ENCODE data around the gene DUS2. TPM values are rescaled to one million over a fixed set of nuclear protein-coding genes. Genes with fewer than 3 reads are reported as not detected.

Gene DUS2
- total RNA-seq, 4 donors from 2014 or later, result 7.2 to 15.0 (median 8.7) TPM

- Histone ChIP-seq H3K27ac (no peak overlapping the region), H3K27me3 (no peaks in the 10 kb centered on the region), H3K36me3 (peaks cover 0 to 86% of the 10 kb centered on the region in 2 donors), H3K9me3 (no peaks in the 10 kb centered on the region), H3K4me3 (no peak overlapping the region), H3K4me1 (peaks cover 0 to 12% (median 7%) of the 10 kb centered on the region in 3 donors)
- TF ChIP-seq CTCF (IDR thresholded peaks at IDR 0.05), result no peak
- no peak for TF ChIP-seq POLR2A (IDR thresholded peaks at IDR 0.05)
- no peak for TF ChIP-seq EP300 (IDR thresholded peaks at IDR 0.05)
- TF ChIP-seq POLR2AphosphoS5 (IDR thresholded peaks at IDR 0.05), result no peak
- no peak for ATAC-seq
- WGBS, 2 donors (ENCODE audit: low coverage in 1 of 2), result 79 to 83% methylated on average over 3 to 8 of the region's 14 CpGs
Measured at GRCh38 chr16:68070806-68071517, 47.9 kb downstream of the DUS2 start.

GRCh38 chr16:68071518-68071901, 48.4 kb downstream of the DUS2 start:
- peaks cover 0 to 11% (median 7%) of the 10 kb centered on the region in 3 donors for H3K4me1 ChIP-seq
- no peak overlapping the region for H3K4me3 ChIP-seq
- no peaks in the 10 kb centered on the region for H3K9me3 ChIP-seq
- peaks cover 0 to 86% of the 10 kb centered on the region in 2 donors for H3K36me3 ChIP-seq
- H3K27ac ChIP-seq, result peak overlapping the region in 1 of 4 donors; percentile 63
- ATAC-seq, result no peak
- WGBS, 2 donors (ENCODE audit: low coverage in 1 of 2), result 78 to 100% methylated on average over 1 of the region's 1 CpG
- no peaks in the 10 kb centered on the region for H3K27me3 ChIP-seq
- TF ChIP-seq POLR2A (IDR thresholded peaks at IDR 0.05) (no peak), CTCF (IDR thresholded peaks at IDR 0.05) (no peak), POLR2AphosphoS5 (IDR thresholded peaks at IDR 0.05) (no peak), EP300 (IDR thresholded peaks at IDR 0.05) (no peak)

GRCh38 chr16:68072038-68072695, 49.1 kb downstream of the DUS2 start:
- H3K4me3 ChIP-seq, result no peak overlapping the region

GRCh38 chr16:68073902-68074760, 51.0 kb downstream of the DUS2 start:
- TF ChIP-seq EP300 (IDR thresholded peaks at IDR 0.05), result no peak
- TF ChIP-seq CTCF (IDR thresholded peaks at IDR 0.05), result no peak
- no peak for TF ChIP-seq POLR2A (IDR thresholded peaks at IDR 0.05)
- no peak for TF ChIP-seq POLR2AphosphoS5 (IDR thresholded peaks at IDR 0.05)
- H3K27me3 ChIP-seq, result no peaks in the 10 kb centered on the region
- 89 to 90% methylated on average over 3 of the region's 9 CpGs for WGBS, 2 donors (ENCODE audit: low coverage in 1 of 2)

More at GRCh38 chr16:68072038-68072695, 49.1 kb downstream of the DUS2 start:
- ATAC-seq, result peak; percentile 39
- Histone ChIP-seq H3K9me3 (no peaks in the 10 kb centered on the region), H3K36me3 (peaks cover 0 to 90% of the 10 kb centered on the region in 2 donors), H3K27me3 (no peaks in the 10 kb centered on the region), H3K27ac (peak overlapping the region in 2 of 4 donors; percentile 25 to 63), H3K4me1 (peaks cover 0 to 11% (median 7%) of the 10 kb centered on the region in 3 donors)
- 0% methylated on average over 1 of the region's 9 CpGs; no CpG with 5 or more reads in 1 of the 2 donors for WGBS, 2 donors (ENCODE audit: low coverage in 1 of 2)
- TF ChIP-seq CTCF (IDR thresholded peaks at IDR 0.05), result no peak
- TF ChIP-seq POLR2A (IDR thresholded peaks at IDR 0.05), result no peak
- TF ChIP-seq EP300 (IDR thresholded peaks at IDR 0.05), result no peak
- no peak for TF ChIP-seq POLR2AphosphoS5 (IDR thresholded peaks at IDR 0.05)

More at GRCh38 chr16:68073902-68074760, 51.0 kb downstream of the DUS2 start:
- ATAC-seq, result no peak
- H3K4me1 ChIP-seq, result peaks cover 0 to 19% (median 6%) of the 10 kb centered on the region in 3 donors
- H3K9me3 ChIP-seq, result no peaks in the 10 kb centered on the region
- H3K36me3 ChIP-seq, result peaks cover 0 to 100% of the 10 kb centered on the region in 2 donors
- H3K27ac ChIP-seq, result no peak overlapping the region
- H3K4me3 ChIP-seq, result no peak overlapping the region

All from gastroesophageal sphincter (tissue), 4 donors.